Stimulated activated CD8-positive, alpha-beta memory T cell treated with anti-CD3 and anti-CD28 coated beads, Interleukin-4, amount 100 ng/mL, for 24 hours (primary cell): ENCODE results near the gene WDR81.
"Not testable (repeated sequence)": the region's sequence is repeated elsewhere in the genome, so short reads cannot be mapped to it uniquely, and the experiment has no call there.

Experiments used
- DNase-seq: peaks from one replicate; pipeline ENCODE4 v3.0.0-alpha.2; 2020; ENCODE audit warnings: low read depth

Gene WDR81

DNA sequence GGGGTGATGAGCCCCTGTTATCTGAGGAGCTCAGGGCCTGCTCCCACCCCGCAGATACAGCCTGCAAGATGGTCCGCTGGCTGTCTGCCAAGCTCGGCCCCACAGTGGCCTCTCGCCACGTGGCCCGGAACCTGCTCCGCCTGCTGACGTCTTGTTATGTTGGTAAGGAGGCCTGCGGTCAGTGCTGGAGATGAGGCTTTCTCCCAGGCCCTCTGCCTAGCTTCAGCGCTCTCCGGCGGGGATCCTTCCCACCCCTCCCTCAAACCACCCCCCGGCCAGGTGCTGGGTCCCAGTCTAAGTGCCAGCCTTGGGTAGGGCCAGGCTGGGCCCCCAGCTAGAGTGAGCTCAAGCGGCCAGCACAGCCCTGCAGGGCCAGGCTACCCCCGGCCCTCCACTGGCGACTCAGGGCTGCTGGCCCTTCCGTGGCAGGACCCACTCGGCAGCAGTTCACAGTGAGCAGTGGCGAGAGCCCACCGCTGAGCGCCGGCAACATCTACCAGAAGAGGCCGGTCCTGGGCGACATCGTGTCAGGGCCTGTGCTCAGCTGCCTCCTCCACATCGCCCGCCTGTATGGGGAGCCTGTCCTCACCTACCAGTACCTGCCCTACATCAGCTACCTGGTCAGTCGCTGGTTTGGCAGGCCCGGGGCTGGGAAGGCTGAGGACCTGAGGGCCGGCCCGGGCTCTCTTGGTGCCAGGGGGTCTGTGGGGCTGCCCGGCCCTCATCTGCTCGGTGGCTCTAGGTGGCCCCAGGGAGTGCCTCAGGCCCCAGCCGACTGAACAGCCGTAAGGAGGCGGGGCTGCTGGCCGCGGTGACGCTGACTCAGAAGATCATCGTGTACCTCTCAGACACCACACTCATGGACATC, 6.1 kb downstream of the WDR81 start:
- DNase-seq = no peak

DNA sequence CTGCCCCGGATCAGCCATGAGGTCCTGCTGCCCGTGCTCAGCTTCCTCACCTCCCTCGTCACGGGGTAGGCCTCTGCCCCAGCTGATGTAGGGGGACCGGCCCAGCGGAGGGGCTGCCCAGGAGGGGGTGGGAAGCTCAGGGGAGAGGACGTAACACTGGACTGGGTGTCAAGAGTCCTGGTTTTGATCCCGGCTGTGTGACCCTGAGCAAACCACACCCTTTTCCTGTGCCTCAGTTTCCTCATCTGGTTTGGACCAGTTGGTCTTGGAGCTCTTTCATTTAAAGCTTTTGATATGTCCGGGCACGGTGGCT, 6.6 kb downstream of the WDR81 start:
- DNase-seq = no peak

DNA sequence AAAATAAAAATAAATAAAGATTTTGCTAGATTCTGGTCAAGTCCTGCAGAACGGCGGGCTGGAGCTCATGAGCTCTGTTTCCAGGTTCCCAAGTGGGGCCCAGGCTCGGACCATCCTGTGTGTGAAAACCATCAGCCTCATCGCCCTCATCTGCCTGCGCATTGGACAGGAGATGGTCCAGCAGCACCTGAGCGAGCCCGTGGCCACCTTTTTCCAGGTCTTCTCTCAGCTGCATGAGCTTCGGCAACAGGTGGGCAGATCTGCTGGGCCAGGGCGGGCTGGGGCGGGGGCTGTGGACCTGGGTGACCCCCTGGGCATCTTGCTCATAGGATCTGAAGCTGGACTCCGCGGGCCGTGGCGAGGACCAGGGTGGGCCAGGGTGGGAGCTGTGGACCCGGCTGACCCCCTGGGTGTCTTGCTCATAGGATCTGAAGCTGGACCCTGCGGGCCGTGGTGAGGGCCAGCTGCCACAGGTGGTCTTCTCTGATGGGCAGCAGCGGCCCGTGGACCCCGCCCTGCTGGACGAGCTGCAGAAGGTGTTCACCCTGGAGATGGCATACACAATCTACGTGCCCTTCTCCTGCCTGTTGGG, 7.8 kb downstream of the WDR81 start:
- no peak for DNase-seq

DNA sequence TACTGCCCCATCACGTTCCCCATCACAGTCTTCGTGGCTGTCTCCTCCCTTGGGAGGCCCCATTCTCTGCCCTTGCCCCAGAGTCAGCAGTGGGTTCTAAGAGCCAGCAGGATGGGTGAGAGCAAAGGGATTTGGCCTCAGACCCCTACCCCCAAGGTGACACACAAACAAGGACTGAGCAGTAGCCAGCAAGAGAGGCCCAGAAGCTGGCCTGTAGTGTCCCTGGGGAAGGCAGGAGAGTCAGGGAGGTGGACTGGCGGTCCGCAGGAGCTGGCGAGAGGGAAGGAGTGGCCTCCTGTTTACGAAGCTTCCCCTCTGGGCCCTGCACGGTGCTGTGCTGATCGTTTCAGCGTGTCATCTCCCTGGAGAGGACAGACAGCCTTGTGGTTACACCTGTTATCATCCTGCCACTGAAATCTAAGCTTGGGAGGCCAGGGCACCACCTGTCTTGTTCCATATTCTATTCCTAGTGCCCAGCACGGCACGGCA, 8.4 kb downstream of the WDR81 start:
- no peak for DNase-seq

DNA sequence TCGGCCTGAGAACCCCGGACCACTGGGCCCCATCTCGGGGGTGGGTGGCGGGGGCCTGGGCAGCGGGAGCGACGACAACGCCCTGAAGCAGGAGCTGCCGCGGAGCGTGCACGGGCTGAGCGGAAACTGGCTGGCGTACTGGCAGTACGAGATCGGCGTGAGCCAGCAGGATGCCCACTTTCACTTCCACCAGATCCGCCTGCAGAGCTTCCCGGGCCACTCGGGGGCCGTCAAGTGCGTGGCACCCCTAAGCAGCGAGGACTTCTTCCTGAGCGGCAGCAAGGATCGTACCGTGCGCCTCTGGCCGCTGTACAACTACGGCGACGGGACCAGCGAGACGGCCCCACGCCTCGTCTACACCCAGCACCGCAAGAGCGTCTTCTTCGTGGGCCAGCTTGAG, 9.3 kb downstream of the WDR81 start:
- DNase-seq = no peak

DNA sequence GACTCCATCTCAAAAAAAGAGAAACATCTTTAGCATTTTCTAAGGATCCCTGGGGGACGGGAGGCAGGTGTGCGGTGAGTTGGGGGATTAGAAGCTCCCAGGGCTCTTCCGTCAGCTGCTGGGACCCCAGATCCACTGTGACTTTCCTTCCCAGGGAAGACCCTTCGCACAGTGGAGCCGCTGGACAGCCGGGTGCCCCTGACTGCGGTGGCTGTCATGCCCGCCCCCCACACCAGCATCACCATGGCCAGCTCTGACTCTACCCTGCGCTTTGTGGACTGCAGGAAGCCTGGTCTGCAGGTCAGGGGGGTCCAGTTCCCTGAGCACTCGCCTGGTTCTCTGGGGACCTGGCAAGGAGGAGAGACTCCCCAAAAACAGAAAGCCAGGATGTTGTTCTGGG, 10.9 kb downstream of the WDR81 start:
- DNase-seq = no peak

DNA sequence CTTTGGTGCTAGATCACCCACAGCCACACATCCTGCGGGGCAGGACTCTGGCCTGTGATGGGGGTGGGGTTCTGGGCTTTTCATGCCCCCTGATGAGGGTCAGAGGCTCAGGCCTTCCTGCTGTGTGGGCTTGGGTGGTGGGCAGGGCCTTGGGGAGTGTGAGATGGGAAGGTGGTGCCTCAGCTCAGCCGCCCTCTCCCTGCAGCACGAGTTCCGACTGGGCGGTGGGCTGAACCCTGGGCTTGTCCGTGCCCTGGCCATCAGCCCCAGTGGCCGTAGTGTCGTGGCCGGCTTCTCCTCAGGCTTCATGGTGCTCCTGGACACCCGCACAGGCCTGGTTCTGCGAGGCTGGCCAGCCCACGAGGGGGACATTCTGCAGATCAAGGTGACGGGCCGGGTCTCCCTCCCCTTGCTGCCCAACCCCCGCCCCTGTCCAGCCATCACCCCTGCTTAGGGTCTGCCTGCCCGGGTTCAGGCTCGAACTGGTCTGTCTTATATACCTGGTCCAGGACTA, 11.4 kb downstream of the WDR81 start:
- DNase-seq = no peak

DNA sequence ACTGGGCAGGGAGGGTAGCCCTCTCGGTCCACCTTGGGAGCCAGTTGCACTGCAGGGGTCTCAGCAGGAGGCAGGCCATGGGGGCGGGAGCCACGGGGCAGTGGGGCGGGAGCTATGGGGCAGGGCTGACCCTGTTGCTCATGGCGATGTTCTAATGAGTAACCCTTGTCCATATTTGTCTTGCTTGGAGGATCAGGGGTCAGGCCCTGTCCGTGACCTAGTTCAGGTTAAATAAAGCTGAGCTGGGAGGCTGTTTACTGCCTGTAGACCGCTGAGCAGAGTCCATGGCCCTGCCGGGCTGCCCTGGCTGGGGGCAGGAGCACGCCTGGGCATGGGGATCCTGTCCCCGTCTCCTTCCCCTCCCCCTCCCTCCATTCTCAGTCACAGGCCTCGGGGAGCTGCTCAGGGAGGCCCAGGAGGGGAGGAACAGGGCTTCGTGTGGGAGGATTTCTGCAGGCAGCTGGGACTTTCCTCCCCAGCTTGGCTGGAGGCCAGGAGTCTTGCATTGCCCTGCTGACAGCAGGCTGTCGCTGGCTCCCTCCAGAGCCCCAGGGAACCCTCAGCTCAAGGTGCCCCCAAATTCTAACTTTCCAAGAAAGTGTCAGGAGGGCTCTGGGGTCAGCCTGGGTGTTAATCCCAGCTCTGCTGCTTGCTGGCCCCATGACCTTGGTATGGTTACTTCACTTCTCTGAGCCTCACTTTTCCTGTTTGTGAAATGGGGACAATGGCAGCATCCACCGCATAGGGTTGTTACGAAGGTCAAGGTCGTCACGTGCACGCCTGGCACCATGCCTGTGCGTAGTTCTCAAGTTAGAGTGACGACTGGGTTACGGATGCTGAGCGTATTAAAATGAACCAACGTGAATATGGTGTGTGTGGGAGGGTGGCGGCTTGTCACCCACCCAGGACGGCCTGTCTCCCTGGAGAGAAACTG, 12.1 kb downstream of the WDR81 start:
- no peak for DNase-seq

DNA sequence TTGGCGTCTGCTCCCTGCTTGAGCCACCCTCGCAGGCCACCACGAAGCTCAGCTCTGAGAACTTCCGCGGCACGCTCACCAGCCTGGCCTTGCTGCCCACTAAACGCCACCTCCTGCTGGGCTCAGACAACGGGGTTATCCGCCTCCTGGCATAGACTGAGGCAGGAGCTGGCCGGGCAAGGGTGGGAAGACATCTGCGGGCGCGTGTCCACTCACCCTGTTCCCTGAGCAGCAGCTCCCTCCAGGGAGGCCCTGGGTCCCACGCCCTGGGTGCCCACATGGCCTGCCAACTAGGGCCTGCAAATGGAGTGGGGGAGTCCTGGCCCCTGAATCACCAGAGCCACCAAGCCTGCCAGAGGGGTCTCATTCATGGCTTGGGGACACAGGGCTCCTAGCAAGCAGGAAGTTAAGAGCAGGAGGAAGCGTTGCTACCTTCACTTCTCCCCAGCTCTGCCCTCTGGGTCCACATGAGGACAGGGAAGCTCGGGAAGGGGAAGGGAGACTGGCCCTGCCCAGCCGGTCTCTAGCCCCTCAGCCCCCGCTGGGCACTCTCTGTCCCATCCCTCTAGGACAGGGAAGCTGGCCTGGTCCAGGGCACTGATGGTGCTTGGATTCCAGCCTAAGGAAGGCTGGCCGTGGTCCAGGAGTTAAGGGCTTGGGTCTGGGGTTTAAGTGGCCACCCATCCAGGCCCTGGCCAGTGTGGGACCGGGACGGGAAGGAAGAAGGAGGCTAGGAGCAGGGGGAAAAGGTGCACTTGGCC, 13.2 kb downstream of the WDR81 start:
- no peak for DNase-seq

DNA sequence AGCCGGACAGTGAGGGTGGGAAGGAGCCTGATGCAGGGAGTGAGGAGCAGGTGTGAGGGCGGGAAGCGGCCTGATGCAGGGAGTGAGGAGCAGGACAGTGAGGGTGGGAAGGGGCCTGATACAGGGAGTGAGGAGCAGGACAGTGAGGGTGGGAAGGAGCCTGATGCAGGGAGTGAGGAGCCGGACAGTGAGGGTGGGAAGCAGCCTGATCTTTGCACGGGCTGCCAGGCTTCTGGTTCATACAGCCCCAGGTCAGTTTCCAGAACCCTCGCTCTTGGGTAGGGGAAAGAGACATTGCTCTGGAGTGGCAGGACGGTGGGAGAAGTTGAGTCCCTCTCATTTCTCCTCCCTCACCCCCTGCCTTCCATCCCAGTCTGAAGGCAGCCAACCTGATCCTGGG, 17.4 kb downstream of the WDR81 start:
- not testable (repeated sequence) for DNase-seq

DNA sequence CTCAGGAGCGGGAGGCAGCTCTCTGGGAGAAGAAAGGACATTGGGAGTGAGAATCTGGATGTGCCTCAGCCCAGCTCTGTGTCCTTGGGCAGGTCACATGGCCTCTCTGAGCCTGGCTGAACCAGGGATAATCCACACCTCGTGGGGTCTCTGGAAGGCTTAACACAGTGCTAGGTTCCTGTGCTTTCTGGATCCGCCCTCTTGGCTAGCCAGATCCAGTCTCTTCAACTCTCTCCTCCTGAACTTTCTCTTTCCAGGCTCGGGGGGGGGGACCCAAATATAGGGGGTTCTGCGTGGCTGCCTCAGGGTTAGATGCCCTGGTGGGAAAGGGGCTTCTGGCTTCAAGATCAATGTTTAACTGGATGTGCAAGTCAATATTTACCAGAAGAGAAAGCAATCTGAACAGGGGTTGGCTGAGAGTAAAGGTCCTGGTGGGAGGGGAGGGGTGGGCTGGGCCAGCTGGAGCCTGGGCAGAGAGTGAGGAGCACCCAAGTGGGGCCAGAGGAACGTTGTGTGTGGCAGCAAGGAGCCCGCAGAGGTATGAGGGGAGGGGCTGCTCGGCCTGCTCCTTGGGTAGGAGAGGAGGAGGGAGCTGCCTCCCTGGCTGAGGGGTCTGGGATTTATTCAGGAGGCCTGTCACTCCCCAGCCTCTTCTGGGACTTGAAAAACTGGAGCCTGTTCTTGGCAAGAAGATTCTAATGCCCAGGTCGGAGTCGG, 18.0 kb downstream of the WDR81 start, which contains the start of gene SERPINF2:
Gene SERPINF2 (plus strand): TSS at position 501 of the 717 bp plus-strand sequence. CDS start 2,125 bp downstream, outside the sequence.
- no peak for DNase-seq

DNA sequence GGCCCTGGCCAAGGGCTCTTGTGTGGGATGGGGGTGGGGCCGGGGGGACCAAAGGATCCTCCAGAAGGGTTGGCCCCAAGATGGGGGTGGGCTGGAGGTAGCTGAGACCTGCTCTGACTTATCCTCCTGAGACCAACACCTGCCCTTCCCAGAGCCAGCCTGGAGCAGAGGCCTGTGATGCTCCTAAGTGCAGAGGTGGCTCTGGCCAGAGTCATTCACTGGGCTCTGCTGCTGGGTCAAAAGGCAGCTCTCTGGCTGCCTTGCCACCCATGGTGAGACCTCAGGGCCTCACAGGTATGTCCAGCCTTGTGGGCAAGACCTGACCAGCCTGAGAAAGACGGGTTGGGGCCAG, 18.6 kb downstream of the WDR81 start:
- no peak for DNase-seq

DNA sequence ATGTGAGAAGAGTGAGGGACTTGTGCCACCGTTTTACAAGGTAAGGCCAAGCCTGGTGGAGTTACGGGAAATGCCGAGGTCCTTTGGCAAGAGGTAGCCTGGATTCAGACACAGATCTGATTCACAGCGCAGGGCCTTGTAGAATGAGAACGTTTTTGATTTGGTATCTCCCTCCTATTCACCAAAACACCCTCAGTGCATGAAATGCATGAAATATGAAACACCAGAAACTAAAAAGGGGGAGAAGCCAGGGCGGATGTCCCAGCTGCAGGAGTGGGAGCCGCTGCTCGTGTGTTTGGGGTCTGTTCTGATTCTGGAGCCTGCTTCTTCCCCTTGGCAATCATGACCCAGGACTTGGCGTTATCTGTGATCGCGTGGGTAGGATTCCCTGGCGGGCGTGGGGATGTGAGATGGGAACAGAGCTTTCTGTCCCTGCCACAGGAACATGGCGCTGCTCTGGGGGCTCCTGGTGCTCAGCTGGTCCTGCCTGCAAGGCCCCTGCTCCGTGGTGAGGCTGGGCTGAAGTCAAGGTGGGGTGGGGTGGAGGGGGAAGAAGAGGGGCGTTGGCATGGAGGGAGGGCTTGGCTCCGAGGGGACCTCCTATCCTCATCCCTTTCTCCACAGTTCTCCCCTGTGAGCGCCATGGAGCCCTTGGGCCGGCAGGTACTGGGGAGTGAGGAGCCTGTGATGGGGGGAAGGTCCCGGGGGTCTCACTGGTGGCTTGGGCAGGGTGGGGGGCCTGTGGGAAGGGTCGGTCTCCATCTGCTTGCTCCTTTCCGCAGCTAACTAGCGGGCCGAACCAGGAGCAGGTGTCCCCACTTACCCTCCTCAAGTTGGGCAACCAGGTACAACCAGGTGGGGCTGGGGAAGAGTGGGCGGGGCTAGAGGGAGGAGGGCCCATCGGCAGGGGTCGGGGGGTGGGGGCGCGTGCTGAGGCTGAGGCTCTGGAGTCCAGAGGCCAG, 20.3 kb downstream of the WDR81 start:
- DNase-seq = no peak

DNA sequence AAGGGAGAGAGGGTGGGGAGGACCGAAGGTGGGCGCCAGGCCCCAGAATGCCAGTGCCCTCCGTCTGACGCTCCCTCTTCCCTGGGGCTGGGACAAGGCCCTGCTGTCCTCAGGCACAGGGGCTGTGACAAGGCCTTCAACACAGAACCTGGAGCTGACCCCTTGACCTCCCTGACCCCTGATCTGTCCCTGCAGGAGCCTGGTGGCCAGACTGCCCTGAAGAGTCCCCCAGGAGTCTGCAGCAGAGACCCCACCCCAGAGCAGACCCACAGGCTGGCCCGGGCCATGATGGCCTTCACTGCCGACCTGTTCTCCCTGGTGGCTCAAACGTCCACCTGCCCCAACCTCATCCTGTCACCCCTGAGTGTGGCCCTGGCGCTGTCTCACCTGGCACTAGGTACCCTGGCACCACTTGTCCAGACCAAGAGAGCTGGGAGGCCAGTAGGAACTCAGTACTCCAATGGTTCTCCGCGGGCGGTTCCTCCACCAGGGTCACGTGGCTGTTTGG, 21.1 kb downstream of the WDR81 start:
- DNase-seq = no peak

DNA sequence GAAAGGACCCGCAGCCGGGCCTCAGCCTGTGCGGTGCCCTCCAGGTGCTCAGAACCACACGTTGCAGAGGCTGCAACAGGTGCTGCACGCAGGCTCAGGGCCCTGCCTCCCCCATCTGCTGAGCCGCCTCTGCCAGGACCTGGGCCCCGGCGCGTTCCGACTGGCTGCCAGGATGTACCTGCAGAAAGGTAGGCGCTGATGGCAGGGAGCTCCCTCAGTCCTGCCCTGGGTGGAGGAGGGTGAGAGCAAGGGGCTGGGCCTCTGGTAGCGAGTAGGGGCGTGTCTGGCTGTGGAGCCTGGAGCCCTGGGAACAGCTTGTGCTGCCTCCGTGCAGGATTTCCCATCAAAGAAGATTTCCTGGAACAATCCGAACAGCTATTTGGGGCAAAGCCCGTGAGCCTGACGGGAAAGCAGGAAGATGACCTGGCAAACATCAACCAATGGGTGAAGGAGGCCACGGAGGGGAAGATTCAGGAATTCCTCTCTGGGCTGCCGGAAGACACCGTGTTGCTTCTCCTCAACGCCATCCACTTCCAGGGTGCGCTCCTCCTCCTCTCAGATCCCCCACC, 22.6 kb downstream of the WDR81 start:
- DNase-seq = no peak

DNA sequence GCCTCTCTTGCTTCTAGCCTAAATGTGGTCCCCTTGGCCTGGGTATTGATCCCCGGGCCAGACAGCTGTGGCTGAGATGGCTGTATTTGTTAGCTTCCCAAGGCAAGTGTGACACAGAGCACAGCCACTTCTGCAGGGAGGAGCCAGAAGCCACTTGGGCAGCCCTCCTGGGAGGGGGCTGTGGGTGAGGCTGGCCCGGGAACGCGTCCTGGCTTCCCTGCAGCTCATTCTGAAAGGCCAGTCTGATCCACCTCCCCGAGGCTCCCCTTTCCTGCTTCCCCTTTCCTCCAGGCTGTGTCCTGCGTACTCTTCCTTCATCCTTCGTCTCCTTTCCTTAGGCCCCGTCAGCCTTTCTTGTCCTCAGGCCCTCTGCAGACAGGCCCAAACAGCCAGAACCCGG, 26.1 kb downstream of the WDR81 start:
- no peak for DNase-seq

DNA sequence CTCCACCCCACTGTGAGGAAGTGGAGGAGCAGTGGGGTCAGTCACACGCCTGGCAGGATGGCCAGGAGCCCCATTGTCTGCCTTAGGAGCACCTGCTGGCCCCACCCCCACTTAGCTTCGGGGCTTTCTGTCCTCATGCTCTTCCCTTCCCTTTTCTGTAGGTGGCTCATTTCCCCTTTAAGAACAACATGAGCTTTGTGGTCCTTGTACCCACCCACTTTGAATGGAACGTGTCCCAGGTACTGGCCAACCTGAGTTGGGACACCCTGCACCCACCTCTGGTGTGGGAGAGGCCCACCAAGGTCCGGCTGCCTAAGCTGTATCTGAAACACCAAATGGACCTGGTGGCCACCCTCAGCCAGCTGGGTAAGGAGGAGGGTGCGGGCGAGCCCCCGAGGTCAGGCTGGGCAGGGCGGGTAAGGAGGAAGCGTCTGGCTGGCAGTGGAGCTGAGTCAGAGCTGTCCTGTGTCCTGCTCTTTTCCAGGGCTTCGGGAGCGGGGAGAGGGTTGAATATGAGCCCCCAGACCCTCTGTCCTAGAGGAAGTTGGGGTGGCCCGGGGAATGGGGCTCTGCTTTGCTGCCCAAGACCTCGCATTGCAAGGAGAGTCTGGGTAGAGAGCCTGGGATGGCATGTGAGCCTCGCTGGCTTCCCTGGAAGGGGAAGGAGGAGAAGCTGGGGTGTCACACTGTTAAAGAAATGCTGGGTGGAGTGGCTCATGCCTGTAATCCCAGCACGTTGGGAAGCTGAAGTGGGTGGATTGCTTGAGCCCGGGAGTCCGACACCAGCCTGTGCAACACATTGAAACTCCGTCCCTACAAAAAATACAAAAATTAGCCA, 28.1 kb downstream of the WDR81 start:
- DNase-seq = no peak

DNA sequence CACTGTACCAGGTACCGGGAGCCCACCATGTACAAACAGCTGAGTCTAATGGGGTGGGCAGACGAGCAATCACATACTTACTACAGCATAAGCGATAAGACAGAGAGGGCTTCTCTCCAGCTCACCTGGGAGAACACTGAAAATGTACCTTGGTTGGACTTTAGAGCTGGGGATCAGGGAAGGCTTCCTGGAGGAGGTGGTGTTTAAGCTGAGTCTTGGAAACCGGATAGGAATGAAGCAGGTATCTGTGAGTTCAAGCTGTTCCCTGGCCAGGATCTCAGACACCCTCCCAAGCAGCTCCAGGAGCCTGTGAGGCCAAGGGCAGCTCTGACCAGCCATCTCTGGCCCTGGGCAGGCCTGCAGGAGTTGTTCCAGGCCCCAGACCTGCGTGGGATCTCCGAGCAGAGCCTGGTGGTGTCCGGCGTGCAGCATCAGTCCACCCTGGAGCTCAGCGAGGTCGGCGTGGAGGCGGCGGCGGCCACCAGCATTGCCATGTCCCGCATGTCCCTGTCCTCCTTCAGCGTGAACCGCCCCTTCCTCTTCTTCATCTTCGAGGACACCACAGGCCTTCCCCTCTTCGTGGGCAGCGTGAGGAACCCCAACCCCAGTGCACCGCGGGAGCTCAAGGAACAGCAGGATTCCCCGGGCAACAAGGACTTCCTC, 29.4 kb downstream of the WDR81 start:
- DNase-seq = no peak
